ENCODE results near the gene C2. TPM values are rescaled to one million over a fixed set of nuclear protein-coding genes. Genes with fewer than 3 reads are reported as not detected.

C2 gene
- total RNA-seq, 1 experiment from 2014 or later, result 1.3 TPM

GRCh38 chr6:31915756-31916155, 11.8 kb upstream of the C2 start:
- no peak overlapping the region for H3K27ac Mint-ChIP-seq
- ATAC-seq (no peak), DNase-seq (ENCODE audit: low spot score) (no peak)
- ChIA-PET CTCF (interaction anchor here (2.2 kb wide), 1 partner anchor 9 kb away, joined by 5 read pairs; no protein-coding TSS in a partner anchor), POLR2A (no interaction called here)
- H3K9me3 Mint-ChIP-seq, result peaks cover 5% of the 10 kb centered on the region; the same call in 1 of the 2 replicates
- H3K4me3 Mint-ChIP-seq, result no peak overlapping the region
- no peaks in the 10 kb centered on the region for H3K36me3 Mint-ChIP-seq
- no peaks in the 10 kb centered on the region; the same call in 1 of the 2 replicates for H3K27me3 Mint-ChIP-seq (ENCODE audit: low read depth)
- no peaks in the 10 kb centered on the region for H3K4me1 Mint-ChIP-seq
- TF ChIP-seq TCF7 (CRISPR knock-in tag; IDR thresholded peaks at IDR 0.05; ENCODE audit: low read depth), result no peak
- no peak for TF ChIP-seq ATF6 (CRISPR knock-in tag; IDR thresholded peaks at IDR 0.05)
- no peak for TF ChIP-seq SMAD3 (CRISPR knock-in tag; IDR thresholded peaks at IDR 0.05; ENCODE audit: borderline replicate concordance)
- no peak for TF ChIP-seq IRF2 (CRISPR knock-in tag; IDR thresholded peaks at IDR 0.05; ENCODE audit: borderline replicate concordance, low read depth)
- no peak for TF ChIP-seq FOXK1 (CRISPR knock-in tag; IDR thresholded peaks at IDR 0.05)
- TF ChIP-seq AFF4 (CRISPR knock-in tag; IDR thresholded peaks at IDR 0.05; ENCODE audit: borderline replicate concordance), result no peak
- TF ChIP-seq MYBL2 (CRISPR knock-in tag; IDR thresholded peaks at IDR 0.05), result no peak
- TF ChIP-seq ZNF281 (CRISPR knock-in tag; IDR thresholded peaks at IDR 0.05), result no peak
- no peak for TF ChIP-seq ZNF396 (CRISPR knock-in tag; IDR thresholded peaks at IDR 0.05; ENCODE audit: borderline replicate concordance)
- TF ChIP-seq NR3C1 (CRISPR knock-in tag; conservative IDR thresholded peaks at IDR 0.05; ENCODE audit: low read depth), result no peak

- H3K4me3 Mint-ChIP-seq, result no peak overlapping the region
- no peak for TF ChIP-seq CDX4 (CRISPR knock-in tag; IDR thresholded peaks at IDR 0.05; ENCODE audit: borderline replicate concordance)
- TF ChIP-seq HMGA2 (CRISPR knock-in tag; IDR thresholded peaks at IDR 0.05), result no peak
- no peak for TF ChIP-seq TCF7 (CRISPR knock-in tag; IDR thresholded peaks at IDR 0.05; ENCODE audit: low read depth)
- TF ChIP-seq PRDM15 (CRISPR knock-in tag; IDR thresholded peaks at IDR 0.05), result no peak
- TF ChIP-seq USF1 (CRISPR knock-in tag; IDR thresholded peaks at IDR 0.05), result no peak
- no peak for TF ChIP-seq ZNF121 (CRISPR knock-in tag; IDR thresholded peaks at IDR 0.05)
Observed at GRCh38 chr6:31918069-31918720, 9.3 kb upstream of the C2 start.

More at GRCh38 chr6:31918069-31918720, 9.3 kb upstream of the C2 start:
- DNase-seq (ENCODE audit: low spot score) (no peak), ATAC-seq (no peak)
- CTCF ChIA-PET, result interaction anchor here (0.9 to 2.3 kb wide), 3 partner anchors 16 to 127 kb away, joined by 3 to 12 read pairs (median 3); no protein-coding TSS in a partner anchor
- no peaks in the 10 kb centered on the region for H3K4me1 Mint-ChIP-seq
- peaks cover 5% of the 10 kb centered on the region; the same call in 1 of the 2 replicates for H3K9me3 Mint-ChIP-seq
- H3K36me3 Mint-ChIP-seq, result no peaks in the 10 kb centered on the region
- H3K27me3 Mint-ChIP-seq (ENCODE audit: low read depth), result no peaks in the 10 kb centered on the region; the same call in 1 of the 2 replicates
- POLR2A ChIA-PET, result interaction anchor here (0.7 kb wide), 1 partner anchor 103 kb away, joined by 3 read pairs; the partner anchor contains the start of genes HSPA1A and HSPA1L
- no peak overlapping the region for H3K27ac Mint-ChIP-seq
